Keratinocyte (primary cell): ENCODE results near the gene KDSR. TPM values are rescaled to one million over a fixed set of nuclear protein-coding genes. Genes with fewer than 3 reads are reported as not detected.

ENCODE experiments used
- DNase-seq: peaks from one replicate; pipeline ENCODE4 v3.0.0-alpha.2; 2011; ENCODE audit warnings: low read depth, missing footprints, low spot score
- FAIRE-seq: peaks from 2 replicates; lab custom pipeline; 2011; peaks lifted over from hg19 to GRCh38; lab: Jason Lieb, UNC
- H2AFZ ChIP-seq: 2 replicates; pipeline ENCODE4 v1.6.0; 2012; ENCODE audit warnings: low read length, control low read depth, inconsistent platforms; ENCODE audit not compliant: control insufficient read depth
- H3K27ac ChIP-seq: 2 replicates; pipeline ENCODE4 v1.5.1; 2011; ENCODE audit warnings: low read length; ENCODE audit not compliant: control insufficient read depth, insufficient read depth
- H3K27me3 ChIP-seq: 3 replicates; pipeline ENCODE4 v1.6.0; 2011; ENCODE audit warnings: low read length; ENCODE audit not compliant: control insufficient read depth, insufficient read depth; ENCODE audit errors: extremely low read depth
- H3K36me3 ChIP-seq, 2 experiments: 2 replicates in 1 of 2; 3 replicates in 1 of 2; pipeline ENCODE4 v1.5.1; 2011; ENCODE audit warnings: low read length in 2 of 2, mild to moderate bottlenecking in 1 of 2; ENCODE audit not compliant: control insufficient read depth in 2 of 2, insufficient read depth in 2 of 2; ENCODE audit errors: extremely low read depth in 1 of 2
- H3K4me1 ChIP-seq: 3 replicates; pipeline ENCODE4 v1.5.1; 2011; ENCODE audit warnings: low read length; ENCODE audit not compliant: control insufficient read depth, insufficient read depth; ENCODE audit errors: extremely low read depth
- H3K4me2 ChIP-seq: 3 replicates; pipeline ENCODE4 v1.6.0; 2011; ENCODE audit warnings: low read depth, low read length; ENCODE audit not compliant: control insufficient read depth, insufficient read depth; ENCODE audit errors: extremely low read depth
- H3K4me3 ChIP-seq, 3 experiments: fragments of 200-600 bp in 1 of 3; sonication (generic) in 1 of 3; 2 replicates in 2 of 3; 3 replicates in 1 of 3; pipeline ENCODE4 v1.5.1; 2011 to 2016; ENCODE audit warnings: low read length in 3 of 3, mild to moderate bottlenecking in 3 of 3, control low read depth in 2 of 3, inconsistent platforms in 1 of 3, low read depth in 1 of 3, mixed read lengths in 1 of 3, mixed run types in 1 of 3, moderate library complexity in 1 of 3; ENCODE audit not compliant: control insufficient read depth in 2 of 3, insufficient read depth in 2 of 3; ENCODE audit errors: extremely low read depth in 1 of 3
- H3K79me2 ChIP-seq: 2 replicates; pipeline ENCODE4 v1.6.0; 2012; ENCODE audit warnings: low read length; ENCODE audit not compliant: control insufficient read depth, insufficient read depth
- H3K9ac ChIP-seq: 3 replicates; pipeline ENCODE4 v1.6.0; 2011; ENCODE audit warnings: low read length; ENCODE audit not compliant: control insufficient read depth, insufficient read depth; ENCODE audit errors: extremely low read depth
- H3K9me1 ChIP-seq: 3 replicates; pipeline ENCODE4 v1.6.0; 2011; ENCODE audit warnings: low read length; ENCODE audit not compliant: control insufficient read depth, insufficient read depth; ENCODE audit errors: extremely low read depth
- H3K9me3 ChIP-seq: 2 replicates; pipeline ENCODE4 v1.5.1; 2012; ENCODE audit warnings: low read depth, low read length; ENCODE audit not compliant: control insufficient read depth
- H4K20me1 ChIP-seq: 3 replicates; pipeline ENCODE4 v1.6.0; 2011; ENCODE audit warnings: low read length; ENCODE audit not compliant: control insufficient read depth, insufficient read depth; ENCODE audit errors: extremely low read depth
- CTCF ChIP-seq, 3 experiments: IDR thresholded peaks in 1 of 3; conservative IDR thresholded peaks in 1 of 3; optimal IDR thresholded peaks in 1 of 3; 2 replicates in 2 of 3; 3 replicates in 1 of 3; pipeline versions ENCODE3 to v1.5.1; 2011; ENCODE audit warnings: low read length in 3 of 3, mild to moderate bottlenecking in 3 of 3, moderate library complexity in 2 of 3, control low read depth in 1 of 3, inconsistent platforms in 1 of 3; ENCODE audit not compliant: insufficient read depth in 2 of 3; ENCODE audit errors: extremely low read depth in 1 of 3
- EZH2 ChIP-seq: IDR thresholded peaks from one replicate; pipeline ENCODE4 v1.6.1; 2012; ENCODE audit warnings: inconsistent platforms, mild to moderate bottlenecking, low read length, moderate library complexity
- dilution Hi-C: fragments of 300-500 bp; cut with MboI; formaldehyde crosslinking; loops from one replicate; pipeline ENCODE4 v1.7.0; 2020; ENCODE audit warnings: low sequenced_read_pairs; ENCODE audit not compliant: extremely low pct_ligation_motif_present
- polyA minus RNA-seq, 3 experiments: library from RNA; depleted of rRNA, polyadenylated mRNA; stranded (reverse); fragments of >200 nt; gene quantifications; 1 replicate in 1 of 3; 2 replicates in 1 of 3; 3 replicates in 1 of 3; pipeline ENCODE4 v1.2.3, GENCODE V29; 2011
- polyA plus RNA-seq, 5 experiments: library from polyadenylated mRNA; depleted of rRNA in 3 of 5; stranded (reverse) in 3 of 5; stranded (forward) in 1 of 5; unstranded in 1 of 5; fragments of >200 nt; gene quantifications; 1 replicate in 1 of 5; 2 replicates in 3 of 5; 3 replicates in 1 of 5; pipeline versions ENCODE4 v1.2.1 to v1.2.3, GENCODE V29; 2011 to 2012; ENCODE audit warnings: missing spikeins in 2 of 5, low read depth in 1 of 5, low replicate concordance in 1 of 5

KDSR gene
- polyA plus RNA-seq (58.3 to 86.4 TPM (median 68.6 TPM) in 3 replicates), polyA minus RNA-seq (51.8 to 112 TPM (median 65.3 TPM) in 3 replicates)
- polyA plus RNA-seq (2011; ENCODE audit: low read depth), result 113 TPM
- polyA plus RNA-seq (2011; cell fraction: cytosol; rRNA removed), result 58.8 and 75.5 TPM in 2 replicates
- polyA plus RNA-seq (2011; cell fraction: nucleus; rRNA removed), result 78.1 and 96.1 TPM in 2 replicates
- 74.3 and 90.7 TPM in 2 replicates for polyA plus RNA-seq (2012; ENCODE audit: low replicate concordance)
- 69.1 TPM for polyA minus RNA-seq (2011; cell fraction: cytosol; rRNA and poly(A)+ RNA removed)
- 45.9 and 80.5 TPM in 2 replicates for polyA minus RNA-seq (2011; cell fraction: nucleus; rRNA and poly(A)+ RNA removed)

- H3K27me3 ChIP-seq, result no peaks in the 10 kb centered on the region
- H3K79me2 ChIP-seq, result peaks cover 40% of the 10 kb centered on the region
- DNase-seq, result peak; percentile 67
- dilution Hi-C loops, result no loop called here
- peak within 1 kb of the TSS; percentile 87 for H3K4me2 ChIP-seq
- peak within 1 kb of the TSS; percentile 64 to 97 (median 86) for H3K4me3 ChIP-seq
- H3K36me3 ChIP-seq, result peaks cover 4 to 6% of the 10 kb centered on the region in 2 experiments
- H3K4me1 ChIP-seq, result peaks cover 13% of the 10 kb centered on the region
- H3K9me3 ChIP-seq, result no peaks in the 10 kb centered on the region
- H3K9ac ChIP-seq, result peak within 1 kb of the TSS; percentile 94
- no peaks in the 10 kb centered on the region for H3K9me1 ChIP-seq
- FAIRE-seq, result peak; percentile 69
- TF ChIP-seq CTCF (optimal IDR thresholded peaks at IDR 0.05 in 1 of 3, IDR thresholded peaks at IDR 0.05 in 1 of 3, conservative IDR thresholded peaks at IDR 0.05 in 1 of 3; ENCODE audit: extremely low read depth in 1 of 3, insufficient read depth in 2 of 3, low read length in 3 of 3) (no peak), EZH2 (no peak)
- H2AFZ ChIP-seq, result peak within 1 kb of the TSS; percentile 67
- no peaks in the 10 kb centered on the region for H4K20me1 ChIP-seq
- peak within 1 kb of the TSS; percentile 54 for H3K27ac ChIP-seq
Measured at GRCh38 chr18:63367053-63367953, at the start of gene KDSR. Gene KDSR, minus strand, starts transcription at chr18:63367206. Its CDS starts 88 bp downstream, at chr18:63367118.

- H3K9ac ChIP-seq, result no peak overlapping the region
- no peak overlapping the region for H2AFZ ChIP-seq
- no peak overlapping the region for H3K27ac ChIP-seq
- TF ChIP-seq CTCF (optimal IDR thresholded peaks at IDR 0.05 in 1 of 3, IDR thresholded peaks at IDR 0.05 in 1 of 3, conservative IDR thresholded peaks at IDR 0.05 in 1 of 3; ENCODE audit: extremely low read depth in 1 of 3, insufficient read depth in 2 of 3, low read length in 3 of 3), result no peak
- no peak for TF ChIP-seq EZH2
- no peak overlapping the region for H3K4me2 ChIP-seq
- H3K9me1 ChIP-seq, result no peaks in the 10 kb centered on the region
- no peak overlapping the region for H3K4me3 ChIP-seq
- DNase-seq (no peak), FAIRE-seq (no peak)
- H3K79me2 ChIP-seq, result peaks cover 62% of the 10 kb centered on the region
- H3K9me3 ChIP-seq, result no peaks in the 10 kb centered on the region
- dilution Hi-C loops, result no loop called here
- peaks cover 41% of the 10 kb centered on the region for H3K4me1 ChIP-seq
- no peaks in the 10 kb centered on the region for H3K27me3 ChIP-seq
- H3K36me3 ChIP-seq, result peaks cover 19 to 46% of the 10 kb centered on the region in 2 experiments
- no peaks in the 10 kb centered on the region for H4K20me1 ChIP-seq
Measured at GRCh38 chr18:63412953-63413352, 45.9 kb upstream of the KDSR start.
